GM03348 (cell line): ENCODE measurements around the gene NINJ2.

Experiments used
- DNase-seq: peaks from one replicate; pipeline ENCODE4 v3.0.0; 2012; ENCODE audit warnings: low spot score

NINJ2 gene

DNA sequence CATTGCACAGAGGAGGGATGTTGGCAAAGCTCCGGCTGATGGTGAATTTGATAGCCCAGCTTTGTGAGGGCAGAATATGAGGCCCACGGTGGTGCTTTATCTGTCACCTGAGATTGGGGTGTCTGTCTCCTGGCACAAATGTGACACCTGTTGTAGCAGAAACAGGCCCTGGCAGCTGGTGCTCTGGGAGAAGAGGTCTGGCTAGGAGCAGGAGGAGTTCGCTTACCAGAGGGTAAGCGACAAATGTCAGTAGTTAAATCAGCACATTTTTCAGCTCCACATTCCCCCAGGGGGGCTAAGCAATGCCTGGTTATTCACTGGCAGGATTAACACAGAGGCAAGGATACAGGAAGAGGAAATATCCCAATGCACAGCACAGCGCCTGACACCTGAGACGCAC is 132.4 kb downstream of the NINJ2 start:
- DNase-seq = no peak

DNA sequence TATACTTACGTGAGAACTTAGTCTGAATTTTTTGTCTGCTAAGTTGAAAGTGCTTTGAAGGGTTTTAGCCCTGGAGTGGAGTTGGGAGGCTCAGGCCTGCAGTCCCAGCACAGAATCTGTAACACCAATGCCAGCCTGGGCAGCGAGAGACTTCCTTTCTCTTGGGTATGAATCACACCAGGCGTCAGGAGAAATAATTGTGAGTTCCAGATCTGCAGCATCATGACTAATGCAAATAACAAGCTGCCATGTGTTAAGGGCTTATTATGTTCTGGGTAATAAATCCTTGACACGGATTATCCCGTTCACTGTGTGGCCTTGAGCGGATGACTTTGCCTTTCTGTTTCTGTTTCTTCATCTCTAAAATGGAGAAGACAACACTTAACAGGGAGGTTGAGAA is 132.9 kb downstream of the NINJ2 start:
- DNase-seq = peak; percentile 70

GRCh38 chr12:527729-528128 is 135.5 kb downstream of the NINJ2 start:
- no peak for DNase-seq

GRCh38 chr12:527241-527640 is 136.0 kb downstream of the NINJ2 start:
- no peak for DNase-seq

DNA sequence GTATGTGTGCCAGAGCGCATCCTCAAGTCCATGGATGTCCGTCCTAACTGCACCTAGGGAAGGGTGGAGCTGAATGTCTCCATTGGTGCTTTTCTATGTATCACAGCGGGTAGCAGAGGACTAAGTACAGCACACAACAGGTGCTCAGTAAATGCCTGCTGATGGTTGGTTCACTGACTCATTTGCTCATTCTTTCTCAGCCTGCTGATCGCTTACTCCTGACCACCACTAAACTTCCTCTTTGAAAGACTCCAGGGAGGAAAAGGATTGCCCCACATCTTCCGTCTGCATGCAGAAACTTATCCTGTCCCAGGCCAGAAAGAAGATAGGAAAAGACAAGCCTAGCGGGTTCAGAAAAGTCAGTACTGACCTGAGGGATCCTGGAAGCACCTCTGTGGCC is 137.2 kb downstream of the NINJ2 start:
- no peak for DNase-seq

DNA sequence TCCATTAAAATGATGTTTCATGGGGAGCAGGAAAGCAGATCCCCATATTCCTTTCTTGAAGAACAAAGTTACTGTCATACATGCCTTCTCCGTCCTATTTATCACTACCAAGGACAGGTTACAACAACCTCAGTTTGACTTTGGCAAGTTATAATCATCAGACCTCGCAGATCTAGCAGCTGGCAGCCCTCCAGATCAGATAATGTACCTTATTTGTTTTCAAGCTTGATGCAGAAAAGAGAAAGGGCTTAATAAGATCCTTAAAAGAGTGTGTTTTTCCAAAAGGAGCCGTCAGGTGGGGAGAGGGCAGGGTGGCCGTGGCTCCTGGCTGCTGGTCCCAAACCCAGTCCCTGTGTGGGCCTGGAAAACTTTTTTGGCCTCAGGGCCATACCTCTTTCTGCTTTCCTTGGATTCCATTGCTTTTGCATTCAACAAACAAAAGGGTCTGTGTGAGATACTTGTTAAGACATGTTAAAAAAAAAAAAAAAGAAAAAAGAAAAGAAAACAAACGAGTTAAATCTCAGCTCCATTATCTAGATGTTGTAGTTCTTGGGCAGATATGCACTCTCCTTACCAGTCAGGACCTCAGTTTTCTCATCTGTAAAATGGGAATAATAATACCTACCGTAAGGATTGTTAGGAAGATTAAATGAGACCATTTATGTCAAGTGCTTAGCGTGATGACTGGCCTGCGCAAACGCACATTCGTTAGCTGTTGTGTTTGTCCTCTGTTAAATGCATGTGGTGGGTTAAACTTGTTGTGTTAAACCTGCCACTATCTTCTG is 138.9 kb downstream of the NINJ2 start:
- DNase-seq = no peak

DNA sequence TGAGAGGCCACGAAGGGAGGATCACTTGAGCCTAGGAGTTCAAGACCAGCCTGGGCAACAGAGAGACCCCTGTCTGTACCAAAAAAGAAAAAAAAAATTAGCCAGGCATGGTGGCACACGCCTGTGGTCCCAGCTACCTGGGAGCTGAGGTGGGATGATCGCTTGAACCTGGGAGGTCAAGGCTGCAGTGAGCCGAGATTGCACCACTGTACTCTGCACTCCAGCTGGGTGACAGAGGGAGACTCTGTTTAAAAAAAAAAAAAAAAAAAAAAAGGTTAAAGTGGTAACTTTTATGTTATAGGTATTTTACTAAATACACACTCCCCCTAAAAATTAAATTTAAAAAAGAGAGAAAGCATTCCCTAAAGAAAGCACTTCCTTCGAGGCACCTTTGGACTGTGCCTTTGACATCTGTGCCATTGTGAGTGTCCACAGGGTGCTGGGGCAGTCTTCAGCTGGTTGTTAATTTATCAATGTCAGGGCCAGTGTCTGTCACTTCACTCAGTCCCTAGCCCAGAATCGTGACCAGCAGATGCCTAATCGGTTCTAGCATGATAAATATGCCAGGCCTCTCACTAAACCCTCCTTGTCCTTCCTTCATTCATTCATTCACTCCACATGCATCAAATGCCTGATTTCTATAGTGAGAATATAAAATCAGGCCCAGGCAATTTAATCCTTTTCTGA is 140.4 kb downstream of the NINJ2 start:
- DNase-seq = no peak

- no peak for DNase-seq
These were observed 143.1 kb downstream of the NINJ2 start for GRCh38 chr12:520119-520518.

- DNase-seq = no peak
These were observed 145.7 kb downstream of the NINJ2 start for GRCh38 chr12:517538-517937.
